ENCODE data around the gene LDB1.

LDB1 gene

GRCh38 chr10:102135956-102136526 is 15.9 kb upstream of the LDB1 start:
- no peak for DNase-seq

- DNase-seq: no peak
Observed at GRCh38 chr10:102134416-102134815, 14.2 kb upstream of the LDB1 start.

- DNase-seq: peak; percentile 84
Observed at GRCh38 chr10:102133373-102134195, 13.4 kb upstream of the LDB1 start.

GRCh38 chr10:102132563-102133372 is 12.6 kb upstream of the LDB1 start, which contains the start of gene PPRC1:
Gene PPRC1 (plus strand): TSS chr10:102133040. CDS start chr10:102133069, 29 bp downstream.
- DNase-seq: peak; percentile 100

- DNase-seq: no peak
Observed at GRCh38 chr10:102132193-102132562, 12.0 kb upstream of the LDB1 start.

- DNase-seq: no peak
Observed at GRCh38 chr10:102131286-102132170, 11.4 kb upstream of the LDB1 start.

GRCh38 chr10:102123223-102123622 is 3.1 kb upstream of the LDB1 start:
- no peak for DNase-seq

GRCh38 chr10:102122450-102122849 is 2.3 kb upstream of the LDB1 start:
- DNase-seq: no peak

GRCh38 chr10:102121739-102122372 is 1.7 kb upstream of the LDB1 start:
- DNase-seq: peak; percentile 69

GRCh38 chr10:102120991-102121738 is 997 bp upstream of the LDB1 start:
- peak; percentile 92 for DNase-seq

- DNase-seq: peak; percentile 78
Observed at GRCh38 chr10:102119417-102120141, 589 bp downstream of the LDB1 start.

GRCh38 chr10:102118867-102119266 is 1.3 kb downstream of the LDB1 start:
- peak; percentile 67 for DNase-seq

- peak; percentile 96 for DNase-seq
Observed at GRCh38 chr10:102117391-102118159, 2.6 kb downstream of the LDB1 start.

- no peak for DNase-seq
Observed at GRCh38 chr10:102116656-102117055, 3.5 kb downstream of the LDB1 start.

- no peak for DNase-seq
Observed at GRCh38 chr10:102115775-102116174, 4.4 kb downstream of the LDB1 start.

- DNase-seq: peak; percentile 97
Observed at GRCh38 chr10:102114861-102115618, 5.1 kb downstream of the LDB1 start.

GRCh38 chr10:102113956-102114857 is 6.0 kb downstream of the LDB1 start:
- DNase-seq: peak; percentile 70

All from eye (tissue), 1 donor.